HEK293 (cell line): Measurements from ENCODE around the gene SIL1.
A peak's percentile ranks its signal among the peaks of the same experiment; 100 is the strongest.

Experiments
- CTCF ChIA-PET: fragments of 350-600 bp; formaldehyde crosslinking; extraction: SDS; loops from one replicate; lab custom pipeline; 2021; ENCODE audit warnings: antibody characterized with exemption; lab: Yijun Ruan, JAX
- POLR2A ChIA-PET: fragments of 300-600 bp; formaldehyde crosslinking; extraction: SDS; loops from one replicate; lab custom pipeline; 2020; ENCODE audit warnings: antibody characterized with exemption, inconsistent platforms; lab: Yijun Ruan, JAX
- H3K27ac ChIP-seq: fragments of 200-500 bp; sonication (Bioruptor generic); 2 replicates; pipeline ENCODE4 v1.5.1; 2014; ENCODE audit warnings: low read depth, low read length, control low read depth, inconsistent platforms; ENCODE audit errors: extremely low read depth
- H3K36me3 ChIP-seq, 2 experiments: fragments of 200-500 bp in 1 of 2; sonication (Bioruptor generic) in 1 of 2; 1 replicate in 1 of 2; 2 replicates in 1 of 2; pipeline ENCODE4 v1.5.1; 2014 to 2017; ENCODE audit warnings: inconsistent platforms in 2 of 2, low read length in 2 of 2; ENCODE audit not compliant: control insufficient read depth in 2 of 2, insufficient read depth in 1 of 2
- H3K4me1 ChIP-seq: fragments of 200-500 bp; sonication (Bioruptor generic); 2 replicates; pipeline ENCODE4 v1.5.1; 2014; ENCODE audit warnings: mild to moderate bottlenecking, low read length, inconsistent platforms; ENCODE audit not compliant: control insufficient read depth, insufficient read depth
- H3K4me3 ChIP-seq: 2 replicates; pipeline ENCODE4 v1.5.1; 2011; ENCODE audit warnings: low read depth, mild to moderate bottlenecking, control low read depth, low read length, moderate library complexity
- H3K9me3 ChIP-seq: fragments of 200-500 bp; sonication (Bioruptor generic); 2 replicates; pipeline ENCODE4 v1.5.1; 2014; ENCODE audit warnings: low read depth, low read length, inconsistent platforms; ENCODE audit not compliant: control insufficient read depth, insufficient read depth
- GLIS1 ChIP-seq: fragments of 450-650 bp; formaldehyde crosslinking; IDR thresholded peaks from 2 replicates; pipeline ENCODE4 v1.5.1; 2016; ENCODE audit warnings: missing biosample characterization, missing genetic modification characterization
- MYNN ChIP-seq: fragments of 450-650 bp; formaldehyde crosslinking; IDR thresholded peaks from 2 replicates; pipeline ENCODE4 v1.5.1; 2016; ENCODE audit warnings: missing biosample characterization, missing genetic modification characterization, borderline replicate concordance
- MZF1 ChIP-seq: fragments of 450-650 bp; formaldehyde crosslinking; IDR thresholded peaks from 2 replicates; pipeline ENCODE4 v1.5.1; 2017; ENCODE audit warnings: missing biosample characterization, missing genetic modification characterization, borderline replicate concordance
- OVOL3 ChIP-seq: fragments of 450-650 bp; formaldehyde crosslinking; IDR thresholded peaks from 2 replicates; pipeline ENCODE4 v1.5.1; 2016; ENCODE audit warnings: missing biosample characterization, missing genetic modification characterization
- PRDM1 ChIP-seq: fragments of 450-650 bp; formaldehyde crosslinking; IDR thresholded peaks from 2 replicates; pipeline ENCODE4; 2016; ENCODE audit warnings: missing biosample characterization, missing genetic modification characterization
- SALL2 ChIP-seq: fragments of 450-650 bp; formaldehyde crosslinking; IDR thresholded peaks from 2 replicates; pipeline ENCODE4 v1.5.0; 2017; ENCODE audit warnings: missing biosample characterization, mild to moderate bottlenecking, missing genetic modification characterization, borderline replicate concordance
- ZBTB48 ChIP-seq: fragments of 450-650 bp; formaldehyde crosslinking; IDR thresholded peaks from 2 replicates; pipeline ENCODE4 v1.5.1; 2016; ENCODE audit warnings: missing biosample characterization, missing genetic modification characterization
- ZIC2 ChIP-seq: fragments of 450-650 bp; formaldehyde crosslinking; IDR thresholded peaks from 2 replicates; pipeline ENCODE4 v1.5.1; 2016; ENCODE audit warnings: missing biosample characterization, missing genetic modification characterization
- ZNF354C ChIP-seq: fragments of 450-650 bp; formaldehyde crosslinking; IDR thresholded peaks from 2 replicates; pipeline ENCODE4 v1.5.1; 2016; ENCODE audit warnings: missing biosample characterization, missing genetic modification characterization, low read depth, borderline replicate concordance
- ZSCAN30 ChIP-seq: fragments of 450-650 bp; IDR thresholded peaks from 2 replicates; pipeline ENCODE4 v1.5.1; 2018; ENCODE audit warnings: missing biosample characterization, mild to moderate bottlenecking, missing genetic modification characterization, moderate library complexity
- TF ChIP-seq, protein P1 (sequence below): fragments of 450-650 bp; formaldehyde crosslinking; IDR thresholded peaks from 2 replicates; pipeline ENCODE4 v1.5.1; 2016; ENCODE audit warnings: missing biosample characterization, missing genetic modification characterization, borderline replicate concordance
- TF ChIP-seq, protein P2 (sequence below): fragments of 450-650 bp; formaldehyde crosslinking; IDR thresholded peaks from 2 replicates; pipeline ENCODE4 v1.5.1; 2016; ENCODE audit warnings: missing biosample characterization, missing genetic modification characterization
- TF ChIP-seq, protein P3 (sequence below): fragments of 450-650 bp; formaldehyde crosslinking; IDR thresholded peaks from 2 replicates; pipeline ENCODE4 v1.5.1; 2016; ENCODE audit warnings: missing biosample characterization, missing genetic modification characterization

The SIL1 gene

DNA sequence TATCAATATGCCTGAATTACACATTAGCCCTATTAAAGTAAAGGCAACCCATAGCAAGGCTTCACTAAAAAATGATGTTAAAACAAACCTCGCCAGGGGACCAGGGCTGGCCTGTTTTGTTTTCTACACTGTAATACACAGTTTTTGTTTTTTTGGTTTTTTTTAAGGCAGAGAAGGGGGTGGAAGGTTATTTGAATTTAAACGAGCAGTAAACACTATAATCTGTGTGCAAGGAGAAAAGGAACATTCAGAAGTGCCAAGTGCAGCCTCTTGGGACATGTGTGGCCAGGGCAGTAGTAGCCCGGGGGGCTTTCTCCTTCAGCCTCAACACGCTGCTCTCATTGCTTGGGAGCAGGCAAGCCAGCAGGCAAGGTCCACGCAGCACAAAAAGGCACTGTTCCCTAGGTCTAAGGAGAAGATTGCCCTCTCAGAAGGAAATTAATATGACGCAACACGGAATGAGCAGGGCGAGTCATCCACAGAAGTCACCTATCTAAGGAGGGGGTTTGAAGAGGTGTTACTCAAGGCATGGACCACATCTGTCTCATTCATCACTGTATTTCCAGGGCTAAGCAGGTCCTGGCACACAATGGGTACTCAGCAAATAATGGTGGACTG lies 16.2 kb downstream of the SIL1 start (continued):
- TF ChIP-seq, protein P1, sequence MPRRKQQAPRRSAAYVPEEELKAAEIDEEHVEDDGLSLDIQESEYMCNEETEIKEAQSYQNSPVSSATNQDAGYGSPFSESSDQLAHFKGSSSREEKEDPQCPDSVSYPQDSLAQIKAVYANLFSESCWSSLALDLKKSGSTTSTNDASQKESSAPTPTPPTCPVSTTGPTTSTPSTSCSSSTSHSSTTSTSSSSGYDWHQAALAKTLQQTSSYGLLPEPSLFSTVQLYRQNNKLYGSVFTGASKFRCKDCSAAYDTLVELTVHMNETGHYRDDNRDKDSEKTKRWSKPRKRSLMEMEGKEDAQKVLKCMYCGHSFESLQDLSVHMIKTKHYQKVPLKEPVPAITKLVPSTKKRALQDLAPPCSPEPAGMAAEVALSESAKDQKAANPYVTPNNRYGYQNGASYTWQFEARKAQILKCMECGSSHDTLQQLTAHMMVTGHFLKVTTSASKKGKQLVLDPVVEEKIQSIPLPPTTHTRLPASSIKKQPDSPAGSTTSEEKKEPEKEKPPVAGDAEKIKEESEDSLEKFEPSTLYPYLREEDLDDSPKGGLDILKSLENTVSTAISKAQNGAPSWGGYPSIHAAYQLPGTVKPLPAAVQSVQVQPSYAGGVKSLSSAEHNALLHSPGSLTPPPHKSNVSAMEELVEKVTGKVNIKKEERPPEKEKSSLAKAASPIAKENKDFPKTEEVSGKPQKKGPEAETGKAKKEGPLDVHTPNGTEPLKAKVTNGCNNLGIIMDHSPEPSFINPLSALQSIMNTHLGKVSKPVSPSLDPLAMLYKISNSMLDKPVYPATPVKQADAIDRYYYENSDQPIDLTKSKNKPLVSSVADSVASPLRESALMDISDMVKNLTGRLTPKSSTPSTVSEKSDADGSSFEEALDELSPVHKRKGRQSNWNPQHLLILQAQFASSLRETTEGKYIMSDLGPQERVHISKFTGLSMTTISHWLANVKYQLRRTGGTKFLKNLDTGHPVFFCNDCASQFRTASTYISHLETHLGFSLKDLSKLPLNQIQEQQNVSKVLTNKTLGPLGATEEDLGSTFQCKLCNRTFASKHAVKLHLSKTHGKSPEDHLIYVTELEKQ: no peak; the same call in 1 of the 2 replicates

DNA sequence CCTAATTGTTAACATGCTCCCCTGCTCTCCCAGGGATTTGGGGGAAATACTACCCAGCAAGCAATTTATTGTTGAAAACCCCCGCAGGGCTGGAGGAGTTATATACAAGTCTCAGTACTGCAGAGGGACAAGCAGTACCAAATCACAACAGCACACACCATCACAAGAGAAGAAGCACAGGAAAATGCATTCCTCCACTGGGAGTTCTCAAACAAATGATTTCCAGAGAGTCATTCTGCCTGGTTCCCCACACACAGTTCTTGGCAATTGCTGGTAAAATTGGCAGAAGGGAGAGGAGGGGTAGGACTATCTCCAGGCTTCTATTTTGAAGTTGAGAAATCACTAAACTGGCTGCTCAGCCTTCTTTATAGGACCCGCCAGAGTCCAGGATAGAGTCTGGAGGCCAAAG lies 16.8 kb downstream of the SIL1 start:
- POLR2A ChIA-PET: no interaction called here
- Histone ChIP-seq H3K4me1 (peaks cover 46% of the 10 kb centered on the region), H3K9me3 (no peaks in the 10 kb centered on the region)
- CTCF ChIA-PET: interaction anchor here (1.0 kb wide), 1 partner anchor 602 kb away, joined by 3 read pairs; no protein-coding TSS in a partner anchor
- TF ChIP-seq SALL2 (tag by site-specific recombination) (no peak), MYNN (peak; percentile 96), ZBTB48 (tag by site-specific recombination) (peak; percentile 45), MZF1 (peak; percentile 94; the same call in 1 of the 2 replicates), ZIC2 (peak; percentile 69), PRDM1 (tag by site-specific recombination) (no peak), GLIS1 (tag by site-specific recombination) (peak; percentile 90)
- TF ChIP-seq, all 188 proteins: peak for 5
- Histone ChIP-seq H3K27ac (no peak overlapping the region), H3K4me3 (no peak overlapping the region), H3K36me3 (no peaks in the 10 kb centered on the region)

DNA sequence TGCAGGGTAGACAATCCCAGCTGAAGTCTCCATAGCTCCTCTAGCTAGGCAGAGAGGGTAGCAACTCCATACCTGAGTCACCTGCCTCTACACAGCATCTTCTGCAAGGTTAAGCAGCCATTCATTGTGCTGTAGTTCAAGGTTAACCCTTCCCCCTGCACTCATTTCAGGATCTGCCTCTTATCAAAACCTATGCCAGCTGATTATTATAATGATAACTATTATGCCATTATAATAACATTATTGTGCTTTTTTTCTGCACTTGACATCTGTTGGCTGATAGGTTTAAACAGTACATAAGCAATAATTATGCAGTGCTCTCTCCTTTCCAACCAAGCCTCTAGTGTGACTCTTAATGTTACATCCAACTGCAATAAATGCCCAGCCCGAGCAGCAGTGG lies 17.3 kb downstream of the SIL1 start:
- peaks cover 46% of the 10 kb centered on the region for H3K4me1 ChIP-seq
- H3K4me3 ChIP-seq: no peak overlapping the region
- no peak for TF ChIP-seq ZNF354C (tag by site-specific recombination)
- TF ChIP-seq OVOL3 (tag by site-specific recombination): no peak
- TF ChIP-seq ZSCAN30 (tag by site-specific recombination): no peak
- TF ChIP-seq, protein P2, sequence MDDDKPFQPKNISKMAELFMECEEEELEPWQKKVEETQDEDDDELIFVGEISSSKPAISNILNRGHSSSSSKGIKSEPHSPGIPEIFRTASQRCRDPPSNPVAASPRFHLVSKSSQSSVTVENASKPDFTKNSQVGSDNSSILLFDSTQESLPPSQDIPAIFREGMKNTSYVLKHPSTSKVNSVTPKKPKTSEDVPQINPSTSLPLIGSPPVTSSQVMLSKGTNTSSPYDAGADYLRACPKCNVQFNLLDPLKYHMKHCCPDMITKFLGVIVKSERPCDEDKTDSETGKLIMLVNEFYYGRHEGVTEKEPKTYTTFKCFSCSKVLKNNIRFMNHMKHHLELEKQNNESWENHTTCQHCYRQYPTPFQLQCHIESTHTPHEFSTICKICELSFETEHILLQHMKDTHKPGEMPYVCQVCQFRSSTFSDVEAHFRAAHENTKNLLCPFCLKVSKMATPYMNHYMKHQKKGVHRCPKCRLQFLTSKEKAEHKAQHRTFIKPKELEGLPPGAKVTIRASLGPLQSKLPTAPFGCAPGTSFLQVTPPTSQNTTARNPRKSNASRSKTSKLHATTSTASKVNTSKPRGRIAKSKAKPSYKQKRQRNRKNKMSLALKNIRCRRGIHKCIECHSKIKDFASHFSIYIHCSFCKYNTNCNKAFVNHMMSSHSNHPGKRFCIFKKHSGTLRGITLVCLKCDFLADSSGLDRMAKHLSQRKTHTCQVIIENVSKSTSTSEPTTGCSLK (tag by site-specific recombination): no peak
- TF ChIP-seq, protein P3, sequence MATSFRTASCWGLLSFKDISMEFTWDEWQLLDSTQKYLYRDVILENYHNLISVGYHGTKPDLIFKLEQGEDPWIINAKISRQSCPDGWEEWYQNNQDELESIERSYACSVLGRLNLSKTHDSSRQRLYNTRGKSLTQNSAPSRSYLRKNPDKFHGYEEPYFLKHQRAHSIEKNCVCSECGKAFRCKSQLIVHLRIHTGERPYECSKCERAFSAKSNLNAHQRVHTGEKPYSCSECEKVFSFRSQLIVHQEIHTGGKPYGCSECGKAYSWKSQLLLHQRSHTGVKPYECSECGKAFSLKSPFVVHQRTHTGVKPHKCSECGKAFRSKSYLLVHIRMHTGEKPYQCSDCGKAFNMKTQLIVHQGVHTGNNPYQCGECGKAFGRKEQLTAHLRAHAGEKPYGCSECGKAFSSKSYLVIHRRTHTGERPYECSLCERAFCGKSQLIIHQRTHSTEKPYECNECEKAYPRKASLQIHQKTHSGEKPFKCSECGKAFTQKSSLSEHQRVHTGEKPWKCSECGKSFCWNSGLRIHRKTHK: no peak
- H3K27ac ChIP-seq: no peak overlapping the region
- H3K9me3 ChIP-seq: no peaks in the 10 kb centered on the region
- ChIA-PET POLR2A (no interaction called here), CTCF (interaction anchor here (1.0 kb wide), 1 partner anchor 601 kb away, joined by 3 read pairs; no protein-coding TSS in a partner anchor)
- no peaks in the 10 kb centered on the region for H3K36me3 ChIP-seq
